Medulla oblongata (tissue), 1 donor: ENCODE measurements around the gene AHCYL1.

Source experiments
- DNase-seq: peaks from one replicate; pipeline ENCODE4 v3.0.0-alpha.2; 2015; ENCODE audit errors: extremely low spot score

The AHCYL1 gene

GRCh38 chr1:110061341-110061740 is 76.8 kb downstream of the AHCYL1 start:
- DNase-seq = no peak

DNA sequence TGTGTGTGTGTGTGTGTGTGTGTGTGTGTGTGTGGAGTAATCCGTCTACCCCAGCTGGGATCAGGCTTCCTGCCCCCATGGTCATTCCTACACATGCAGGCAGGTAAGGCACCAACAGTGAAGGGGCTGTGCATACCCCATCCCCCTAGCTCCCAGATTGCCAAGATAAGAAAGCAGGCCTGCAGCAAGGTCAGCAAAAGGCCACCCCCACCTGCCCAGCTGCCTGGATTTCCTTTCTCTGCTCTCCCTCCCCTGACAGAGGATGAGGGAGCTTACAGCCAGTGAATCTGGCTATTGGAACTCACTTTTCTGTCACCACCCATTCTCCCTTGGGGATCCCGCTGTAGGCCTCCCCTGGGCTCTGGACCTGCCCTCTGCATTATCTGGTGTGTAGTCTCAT is 78.0 kb downstream of the AHCYL1 start:
- DNase-seq = no peak

DNA sequence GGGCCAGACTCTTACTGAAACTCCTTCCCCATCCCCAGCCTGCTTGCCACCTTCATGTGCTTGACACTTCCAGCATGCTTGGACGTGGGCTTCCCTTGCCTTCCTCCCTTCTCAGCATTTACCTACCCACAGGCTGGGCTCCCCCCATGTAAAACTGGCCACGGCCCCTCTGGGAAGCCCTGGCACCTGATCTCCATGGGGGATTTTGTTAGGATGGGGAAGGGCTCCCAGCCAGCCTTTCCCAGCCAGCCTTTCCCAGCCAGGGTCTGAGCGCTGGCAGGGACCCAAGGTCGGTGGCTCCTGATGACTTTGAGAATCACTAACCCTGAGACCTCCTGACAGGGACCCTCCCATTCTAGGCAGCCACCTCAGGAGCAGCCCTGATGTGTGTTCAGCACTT is 79.2 kb downstream of the AHCYL1 start:
- no peak for DNase-seq

- DNase-seq = no peak
Measured at GRCh38 chr1:110064576-110065337, 80.2 kb downstream of the AHCYL1 start.

DNA sequence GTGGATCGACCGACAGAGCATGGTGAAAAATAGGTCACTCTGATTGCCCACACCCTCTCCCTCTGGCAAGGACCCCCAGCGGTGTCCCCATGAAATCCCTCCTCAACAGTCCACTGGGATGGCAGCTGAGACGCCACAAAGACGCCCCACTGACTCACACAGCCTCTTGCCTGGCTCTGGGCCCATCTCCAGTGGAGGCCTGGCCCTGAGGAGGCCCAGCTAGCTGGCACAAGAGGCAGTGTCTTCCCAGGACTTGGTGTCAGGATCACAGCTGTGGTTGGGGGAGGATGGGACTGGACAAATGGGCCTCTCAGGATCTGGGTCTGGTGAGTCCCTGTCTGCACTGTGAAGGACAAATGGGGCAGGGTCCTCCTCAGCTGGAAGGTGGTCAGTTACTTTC is 81.3 kb downstream of the AHCYL1 start:
- no peak for DNase-seq

DNA sequence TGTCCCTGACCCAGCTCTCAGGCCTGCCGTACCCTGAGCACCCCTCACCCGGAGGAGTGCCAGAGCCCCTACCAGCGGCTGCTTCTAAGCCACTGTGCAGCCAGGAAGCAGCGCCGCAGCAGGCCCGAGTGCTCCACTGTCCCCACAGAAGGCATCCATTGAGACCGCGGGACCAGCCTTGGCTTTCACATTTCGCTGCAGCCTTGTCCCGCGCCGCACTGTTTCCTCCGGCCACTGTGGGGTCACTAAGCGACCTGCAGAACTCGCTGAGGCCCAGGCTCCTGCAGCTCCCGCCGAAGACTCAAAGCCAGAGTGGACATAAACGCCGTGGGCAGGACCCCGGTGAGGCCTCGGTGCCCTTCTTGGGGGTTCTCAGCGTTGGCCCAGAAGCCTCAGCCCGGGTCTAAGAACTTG is 82.9 kb downstream of the AHCYL1 start:
- DNase-seq = no peak

GRCh38 chr1:110067893-110068645 is 83.5 kb downstream of the AHCYL1 start:
- DNase-seq = no peak

DNA sequence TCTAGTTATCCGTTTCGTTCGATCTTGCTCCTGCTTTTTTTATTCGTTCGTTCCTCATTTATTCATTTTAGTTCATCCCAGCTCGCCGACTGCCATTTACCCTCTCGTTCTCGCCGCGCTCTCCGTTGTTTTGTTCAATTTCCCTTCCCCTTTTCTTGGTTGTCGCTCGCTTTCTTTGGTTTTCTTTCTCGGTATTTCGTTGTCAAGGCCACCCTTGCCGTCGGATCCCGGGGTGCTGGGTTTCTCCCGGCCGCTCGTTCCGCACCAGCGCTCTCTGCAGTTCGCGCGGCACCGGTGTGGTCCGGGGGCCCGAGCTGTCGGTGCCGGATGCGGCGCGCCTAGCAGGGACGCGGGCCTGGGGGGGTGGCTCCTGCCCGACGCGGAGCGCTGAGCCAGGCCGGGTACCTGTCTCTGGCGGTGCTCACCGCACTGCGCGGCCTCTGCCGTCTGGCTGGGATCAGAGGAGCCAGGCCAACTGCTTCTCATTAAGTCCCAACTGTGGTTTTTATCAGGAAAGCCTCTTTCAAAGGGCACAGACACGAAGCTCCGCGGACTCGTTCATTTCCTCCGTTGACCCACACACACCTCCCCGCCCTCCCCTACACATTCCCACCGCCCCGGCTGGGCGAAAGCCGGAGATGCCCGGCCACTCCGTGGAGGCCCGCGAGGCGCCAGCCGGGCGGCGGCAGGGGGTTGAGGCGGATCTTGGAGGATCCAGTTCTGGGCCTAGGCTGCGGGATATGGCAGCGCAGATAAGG is 84.3 kb downstream of the AHCYL1 start:
- DNase-seq = no peak

GRCh38 chr1:110069404-110070281 is 85.1 kb downstream of the AHCYL1 start:
- no peak for DNase-seq

DNA sequence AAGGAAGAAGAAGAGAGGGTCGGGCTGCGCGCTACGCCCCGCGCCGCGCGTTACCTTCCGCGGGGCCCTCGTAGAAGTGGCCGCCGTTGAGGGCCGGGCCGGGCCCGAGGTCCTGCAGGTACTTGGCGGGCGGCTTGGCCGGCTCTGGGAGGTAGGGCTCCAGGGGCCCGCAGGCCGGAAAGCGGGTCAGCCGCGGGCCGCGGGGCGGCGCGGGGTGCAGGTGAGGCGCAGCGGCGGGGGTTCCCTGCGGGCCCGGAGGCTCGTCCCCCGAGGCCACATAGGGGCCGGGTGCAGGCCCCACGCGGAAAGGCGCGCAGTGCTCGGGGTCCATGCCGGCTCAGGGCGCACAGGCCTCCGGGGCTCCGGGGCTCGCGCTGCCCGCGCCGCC is 85.7 kb downstream of the AHCYL1 start:
- no peak for DNase-seq

GRCh38 chr1:110070671-110071242 is 86.2 kb downstream of the AHCYL1 start, which contains the start of gene ALX3:
Gene ALX3 (minus strand): TSS chr1:110070672. CDS start chr1:110070612, 60 bp downstream.
- DNase-seq = no peak
